ENCODE results near the gene TTLL11.

The TTLL11 gene

GRCh38 chr9:122116040-122116439 lies 22.9 kb upstream of the TTLL11 start:
- H3K4me3 ChIP-seq (ENCODE audit: low read depth, low read length) = no peak overlapping the region
- no peak for TF ChIP-seq CTCF (IDR thresholded peaks at IDR 0.05; ENCODE audit: low read depth, low read length, missing control alignments)
- DNase-seq (ENCODE audit: low read depth) = no peak

GRCh38 chr9:122115176-122116035 lies 22.3 kb upstream of the TTLL11 start:
- no peak for TF ChIP-seq CTCF (IDR thresholded peaks at IDR 0.05; ENCODE audit: low read depth, low read length, missing control alignments)
- no peak for DNase-seq (ENCODE audit: low read depth)
- no peak overlapping the region for H3K4me3 ChIP-seq (ENCODE audit: low read depth, low read length)

GRCh38 chr9:122113574-122113973 lies 20.5 kb upstream of the TTLL11 start:
- no peak overlapping the region for H3K4me3 ChIP-seq (ENCODE audit: low read depth, low read length)
- no peak for TF ChIP-seq CTCF (IDR thresholded peaks at IDR 0.05; ENCODE audit: low read depth, low read length, missing control alignments)
- no peak for DNase-seq (ENCODE audit: low read depth)

GRCh38 chr9:122112238-122112637 lies 19.1 kb upstream of the TTLL11 start:
- no peak for TF ChIP-seq CTCF (IDR thresholded peaks at IDR 0.05; ENCODE audit: low read depth, low read length, missing control alignments)
- no peak for DNase-seq (ENCODE audit: low read depth)
- H3K4me3 ChIP-seq (ENCODE audit: low read depth, low read length) = no peak overlapping the region

- DNase-seq (ENCODE audit: low read depth) = no peak
- no peak overlapping the region for H3K4me3 ChIP-seq (ENCODE audit: low read depth, low read length)
- no peak for TF ChIP-seq CTCF (IDR thresholded peaks at IDR 0.05; ENCODE audit: low read depth, low read length, missing control alignments)
Measured at GRCh38 chr9:122111413-122112085, 18.4 kb upstream of the TTLL11 start.

GRCh38 chr9:122110100-122110833 lies 17.2 kb upstream of the TTLL11 start:
- no peak for DNase-seq (ENCODE audit: low read depth)
- no peak overlapping the region for H3K4me3 ChIP-seq (ENCODE audit: low read depth, low read length)
- no peak for TF ChIP-seq CTCF (IDR thresholded peaks at IDR 0.05; ENCODE audit: low read depth, low read length, missing control alignments)

Measured in GM12864 (cell line).